ENCODE measurements around the gene NCK2. TPM values are rescaled to one million over a fixed set of nuclear protein-coding genes. Genes with fewer than 3 reads are reported as not detected.

Gene NCK2
- total RNA-seq, 1 experiment from 2014 or later, result 45.4 TPM

- Histone ChIP-seq H3K4me2 (ENCODE audit: low read length) (no peak overlapping the region), H3K27me3 (ENCODE audit: low read length) (no peaks in the 10 kb centered on the region), H3K79me2 (ENCODE audit: low read length) (no peaks in the 10 kb centered on the region), H3K4me1 (ENCODE audit: insufficient read depth, low read length) (no peaks in the 10 kb centered on the region), H4K20me1 (ENCODE audit: low read length) (no peaks in the 10 kb centered on the region), H3K4me3 (ENCODE audit: low read length) (no peak overlapping the region), H3F3A (ENCODE audit: low read length, unreplicated experiment) (no peaks in the 10 kb centered on the region), H2AFZ (ENCODE audit: low read length) (no peak overlapping the region), H3K36me3 (ENCODE audit: low read depth, low read length) (peaks cover 6% of the 10 kb centered on the region; the same call in 1 of the 2 replicates), H3K9me2 (replicated peaks; ENCODE audit: low read length) (no peaks in the 10 kb centered on the region), H3K9ac (ENCODE audit: low read length) (no peak overlapping the region), H3K9me3 (ENCODE audit: low read length) (no peaks in the 10 kb centered on the region), H3K27ac (ENCODE audit: low read length) (no peak overlapping the region)
- CTCF ChIA-PET, result no interaction called here
- ATAC-seq (no peak), DNase-seq (no peak)
- no TSS peak for BruUV-seq (replicated peaks)
- TF ChIP-seq CTCF (conservative IDR thresholded peaks at IDR 0.05; ENCODE audit: low read depth, low read length) (no peak), EZH2 (IDR thresholded peaks at IDR 0.05; ENCODE audit: low read length, unreplicated experiment) (no peak), EZH2phosphoT487 (IDR thresholded peaks at IDR 0.05; ENCODE audit: borderline replicate concordance, low read length) (no peak)
- intact Hi-C loops (cut with micrococcal nuclease), result no loop called here
- POLR2A ChIA-PET (ENCODE audit: unreplicated experiment), result no interaction called here
Measured at GRCh38 chr2:105821428-105822125, 76.9 kb downstream of the NCK2 start.

DNA sequence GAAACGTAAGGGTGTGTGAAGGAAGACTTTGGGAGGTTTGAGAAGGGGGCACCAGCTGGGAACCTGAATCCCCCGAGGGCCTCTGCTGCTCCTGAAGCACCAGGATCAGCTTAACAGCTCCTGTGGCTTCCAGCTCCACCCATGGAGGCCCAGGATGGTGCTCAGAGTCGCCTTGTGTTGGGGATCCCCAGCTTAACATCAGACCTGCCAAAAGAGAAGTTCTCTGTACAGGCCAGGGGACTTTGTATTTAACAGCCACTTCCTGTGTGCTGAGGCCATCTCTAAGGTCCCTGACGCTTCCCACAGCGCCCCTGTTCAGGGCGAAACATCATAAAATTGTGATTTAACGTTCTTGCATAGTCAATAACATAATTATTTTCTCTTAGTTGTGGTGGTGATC is 77.5 kb downstream of the NCK2 start:
- no peak overlapping the region for H3K4me2 ChIP-seq (ENCODE audit: low read length)
- H3K27me3 ChIP-seq (ENCODE audit: low read length), result no peaks in the 10 kb centered on the region
- intact Hi-C loops (cut with micrococcal nuclease), result no loop called here
- H4K20me1 ChIP-seq (ENCODE audit: low read length), result no peaks in the 10 kb centered on the region
- ATAC-seq, result no peak
- no peaks in the 10 kb centered on the region for H3F3A ChIP-seq (ENCODE audit: low read length, unreplicated experiment)
- H3K27ac ChIP-seq (ENCODE audit: low read length), result no peak overlapping the region
- H3K4me3 ChIP-seq (ENCODE audit: low read length), result no peak overlapping the region
- H3K9ac ChIP-seq (ENCODE audit: low read length), result no peak overlapping the region
- ChIA-PET CTCF (no interaction called here), POLR2A (ENCODE audit: unreplicated experiment) (no interaction called here)
- DNase-seq, result no peak
- H3K4me1 ChIP-seq (ENCODE audit: insufficient read depth, low read length), result no peaks in the 10 kb centered on the region
- no peaks in the 10 kb centered on the region for H3K79me2 ChIP-seq (ENCODE audit: low read length)
- no peaks in the 10 kb centered on the region for H3K9me2 ChIP-seq (replicated peaks; ENCODE audit: low read length)
- H3K9me3 ChIP-seq (ENCODE audit: low read length), result no peaks in the 10 kb centered on the region
- BruUV-seq (replicated peaks), result no TSS peak
- no peak for TF ChIP-seq CTCF (conservative IDR thresholded peaks at IDR 0.05; ENCODE audit: low read depth, low read length)
- no peak for TF ChIP-seq EZH2 (IDR thresholded peaks at IDR 0.05; ENCODE audit: low read length, unreplicated experiment)
- TF ChIP-seq EZH2phosphoT487 (IDR thresholded peaks at IDR 0.05; ENCODE audit: borderline replicate concordance, low read length), result no peak
- H2AFZ ChIP-seq (ENCODE audit: low read length), result no peak overlapping the region
- H3K36me3 ChIP-seq (ENCODE audit: low read depth, low read length), result peaks cover 4% of the 10 kb centered on the region; the same call in 1 of the 2 replicates

- ChIA-PET CTCF (no interaction called here), POLR2A (ENCODE audit: unreplicated experiment) (no interaction called here)
- Histone ChIP-seq H4K20me1 (ENCODE audit: low read length) (no peaks in the 10 kb centered on the region), H3K4me2 (ENCODE audit: low read length) (no peak overlapping the region), H3F3A (ENCODE audit: low read length, unreplicated experiment) (no peaks in the 10 kb centered on the region), H3K79me2 (ENCODE audit: low read length) (no peaks in the 10 kb centered on the region), H3K4me1 (ENCODE audit: insufficient read depth, low read length) (no peaks in the 10 kb centered on the region), H3K27me3 (ENCODE audit: low read length) (no peaks in the 10 kb centered on the region), H2AFZ (ENCODE audit: low read length) (no peak overlapping the region), H3K9me2 (replicated peaks; ENCODE audit: low read length) (no peaks in the 10 kb centered on the region), H3K9ac (ENCODE audit: low read length) (no peak overlapping the region), H3K27ac (ENCODE audit: low read length) (no peak overlapping the region), H3K9me3 (ENCODE audit: low read length) (no peaks in the 10 kb centered on the region), H3K4me3 (ENCODE audit: low read length) (no peak overlapping the region), H3K36me3 (ENCODE audit: low read depth, low read length) (no peaks in the 10 kb centered on the region)
- intact Hi-C loops (cut with micrococcal nuclease), result no loop called here
- TF ChIP-seq EZH2phosphoT487 (IDR thresholded peaks at IDR 0.05; ENCODE audit: borderline replicate concordance, low read length) (no peak), EZH2 (IDR thresholded peaks at IDR 0.05; ENCODE audit: low read length, unreplicated experiment) (no peak), CTCF (conservative IDR thresholded peaks at IDR 0.05; ENCODE audit: low read depth, low read length) (no peak)
- no peak for DNase-seq
- BruUV-seq (replicated peaks), result no TSS peak
- no peak for ATAC-seq
Measured at GRCh38 chr2:105824446-105824845, 79.7 kb downstream of the NCK2 start.
